ENCODE data around the gene DAB1. TPM values are rescaled to one million over a fixed set of nuclear protein-coding genes. Genes with fewer than 3 reads are reported as not detected.

Gene DAB1
- total RNA-seq, 6 experiments from 2014 or later: 0.76 to 1.9 (median 1.1) TPM

DNA sequence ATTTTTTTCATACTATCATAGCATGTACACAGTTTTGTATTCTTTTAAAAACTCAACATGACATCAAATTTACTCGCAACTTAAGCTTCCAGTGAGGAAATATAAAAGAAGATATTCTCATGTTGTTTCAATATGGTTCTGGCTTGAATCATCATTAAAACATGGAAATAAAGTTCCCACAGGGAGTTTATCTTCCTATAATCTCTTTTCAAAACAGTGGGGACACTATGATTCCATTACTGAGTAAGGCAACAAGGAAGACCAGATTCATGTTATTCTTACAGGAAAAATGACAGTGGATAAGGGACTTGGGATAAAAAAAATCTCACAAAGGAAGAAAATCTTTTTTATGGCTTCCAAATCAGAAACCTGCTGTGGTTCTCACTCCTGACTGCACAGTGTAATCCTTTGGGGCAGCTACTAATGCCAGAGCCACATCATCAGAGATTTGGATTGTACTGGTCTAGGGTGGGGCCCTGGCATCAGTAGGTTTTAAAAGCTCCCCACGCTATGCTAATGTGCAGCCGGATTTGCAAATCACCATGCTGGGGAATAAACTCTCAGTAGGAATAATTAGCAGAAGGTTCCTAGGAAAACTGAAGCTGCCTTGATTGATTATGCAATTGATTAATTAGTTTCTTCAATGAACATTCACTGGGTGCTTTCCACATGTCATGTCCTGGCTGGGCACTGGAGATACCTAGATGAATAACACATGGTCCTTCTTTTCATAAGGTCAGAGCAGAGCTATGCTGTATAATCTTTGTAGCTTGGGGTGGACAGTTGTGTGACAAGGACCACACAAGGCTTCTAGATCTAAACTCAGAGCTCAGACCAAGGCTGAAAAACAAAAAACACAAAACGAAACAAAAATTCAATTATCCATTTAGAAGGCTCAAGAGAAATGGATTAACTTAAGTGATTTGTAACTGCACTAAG lies 386.9 kb downstream of the DAB1 start:
- 82% methylated on average over 4 of the region's 4 CpGs for WGBS (ENCODE audit: insufficient coverage, low coverage, low lambda C conversion rate, missing lambda C conversion rate)
- intact Hi-C loops (cut with DNase I): no loop called here
- Histone ChIP-seq H3K4me3 (no peak overlapping the region), H3K27me3 (no peaks in the 10 kb centered on the region), H3K36me3 (no peaks in the 10 kb centered on the region), H3K4me1 (peaks cover 0 to 17% (median 0%) of the 10 kb centered on the region in 4 donors), H3K9me3 (no peaks in the 10 kb centered on the region), H3K27ac (no peak overlapping the region)
- no peak for DNase-seq
- no peak for TF ChIP-seq POLR2A (IDR thresholded peaks at IDR 0.05)
- TF ChIP-seq CTCF (IDR thresholded peaks at IDR 0.05): no peak
- ATAC-seq: no peak

DNA sequence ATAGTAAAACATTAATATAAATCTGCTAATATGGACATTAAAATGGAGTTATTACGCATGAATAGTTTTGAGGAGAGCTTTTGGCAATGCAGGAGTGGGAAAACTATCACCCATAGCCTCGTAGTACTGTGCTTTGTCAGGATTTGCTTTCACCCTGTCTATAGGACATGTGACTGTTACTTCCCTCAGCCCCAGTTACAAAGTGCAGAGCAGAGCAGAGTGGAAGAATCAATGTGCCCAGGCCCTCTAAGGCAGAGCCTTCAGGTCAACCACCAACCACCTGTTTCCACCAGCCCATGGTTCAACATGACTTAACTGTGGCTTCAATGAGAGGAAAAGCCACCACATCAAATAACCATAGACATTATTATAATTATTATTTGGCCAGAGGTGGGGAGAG lies 389.1 kb downstream of the DAB1 start:
- Histone ChIP-seq H3K4me1 (peaks cover 0 to 17% (median 0%) of the 10 kb centered on the region in 4 donors), H3K27me3 (no peaks in the 10 kb centered on the region), H3K9me3 (no peaks in the 10 kb centered on the region), H3K27ac (peak overlapping the region; percentile 75 to 85 (median 83)), H3K36me3 (no peaks in the 10 kb centered on the region), H3K4me3 (no peak overlapping the region)
- DNase-seq: peak in 1 of 3 donors; percentile 51
- ATAC-seq: peak; percentile 65 to 76 (median 71)
- WGBS (ENCODE audit: insufficient coverage, low coverage, low lambda C conversion rate, missing lambda C conversion rate): 54% methylated on average over 2 of the region's 2 CpGs
- intact Hi-C loops (cut with DNase I): no loop called here
- TF ChIP-seq CTCF (IDR thresholded peaks at IDR 0.05): no peak
- TF ChIP-seq POLR2A (IDR thresholded peaks at IDR 0.05): no peak

DNA sequence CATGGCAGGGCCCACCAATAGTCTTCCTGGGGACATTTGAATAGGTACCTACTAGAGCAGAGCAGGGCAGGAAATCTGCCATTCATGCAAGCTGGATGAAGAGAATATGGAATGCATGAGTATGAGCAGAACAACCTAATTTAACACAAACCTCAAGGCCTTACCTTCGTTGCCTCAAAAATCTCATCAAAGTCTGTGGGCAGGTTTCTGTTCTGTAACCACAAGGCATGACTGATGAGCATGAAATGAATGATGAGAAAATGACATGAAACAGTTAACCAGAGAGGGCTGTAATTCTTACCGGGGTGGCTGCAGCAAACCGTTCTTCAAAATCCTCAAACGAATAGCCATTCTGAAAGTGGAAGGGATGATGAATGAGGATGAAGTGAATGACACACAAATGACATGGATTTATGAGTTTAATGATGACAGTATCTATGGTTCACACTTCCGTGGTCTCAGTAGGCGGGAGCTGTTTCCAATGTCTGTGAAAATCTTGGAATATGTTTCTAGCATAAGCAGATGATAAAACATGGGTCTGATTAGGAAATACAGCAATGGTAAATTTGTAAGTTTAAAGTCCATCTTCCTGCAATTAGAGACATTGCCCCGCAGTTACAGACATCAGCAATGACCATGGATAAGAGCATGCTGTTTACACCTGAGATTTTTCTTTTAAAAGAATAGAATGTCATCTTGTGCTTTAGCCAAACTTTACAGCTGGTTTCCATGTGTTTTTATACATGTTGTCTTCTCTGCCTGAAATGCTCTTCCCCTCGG lies 390.4 kb downstream of the DAB1 start:
- 25% methylated on average over 8 of the region's 8 CpGs for whole genome bisulfite sequencing (ENCODE audit: insufficient coverage, low coverage, low lambda C conversion rate, missing lambda C conversion rate)
- ATAC-seq (peak; percentile 79 to 92 (median 82)), DNase-seq (peak in 1 of 3 donors; percentile 48)
- Histone ChIP-seq H3K27me3 (no peaks in the 10 kb centered on the region), H3K36me3 (no peaks in the 10 kb centered on the region), H3K9me3 (no peaks in the 10 kb centered on the region), H3K27ac (peak overlapping the region; percentile 75 to 85 (median 83)), H3K4me3 (peak overlapping the region in 1 of 3 donors; percentile 9), H3K4me1 (peaks cover 0 to 17% (median 0%) of the 10 kb centered on the region in 4 donors)
- TF ChIP-seq CTCF (IDR thresholded peaks at IDR 0.05) (no peak), POLR2A (IDR thresholded peaks at IDR 0.05) (peak; percentile 35)
- intact Hi-C loops (cut with DNase I): no loop called here

DNA sequence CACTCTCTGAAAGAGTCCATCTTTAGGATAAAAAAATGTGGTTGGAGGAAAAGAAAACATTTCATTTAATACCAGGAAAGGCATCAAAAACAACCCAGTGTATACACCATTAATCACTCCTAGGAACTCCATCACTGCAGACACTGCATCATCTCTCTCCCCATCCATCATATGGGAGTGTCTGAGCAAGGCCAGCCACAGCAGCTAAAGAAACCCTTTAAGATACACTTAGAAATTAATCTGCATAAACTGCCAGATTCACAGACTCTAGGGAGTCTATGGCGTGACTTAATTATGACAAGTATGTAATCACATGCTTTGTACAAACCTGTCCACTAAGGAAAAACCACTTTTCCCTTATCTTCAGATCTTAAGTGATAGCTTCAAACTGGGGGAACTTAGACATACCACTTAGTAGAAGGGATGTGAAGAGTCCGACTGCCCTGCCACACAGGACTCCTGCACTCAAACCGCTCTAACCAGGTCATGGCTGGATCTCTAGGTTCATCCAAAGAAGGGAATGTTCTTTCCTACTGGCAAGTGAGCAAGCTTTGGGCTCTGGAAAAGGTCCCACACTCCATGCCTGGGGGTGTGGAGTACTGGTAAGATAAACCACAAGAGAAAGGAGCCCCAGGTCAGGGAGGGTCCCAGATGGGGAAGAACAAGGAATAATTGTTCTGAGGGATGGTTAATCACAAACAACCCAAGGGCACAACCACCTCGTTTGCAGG lies 397.1 kb downstream of the DAB1 start:
- intact Hi-C loops (cut with DNase I): no loop called here
- H3K36me3 ChIP-seq: no peaks in the 10 kb centered on the region
- TF ChIP-seq CTCF (IDR thresholded peaks at IDR 0.05): no peak
- TF ChIP-seq POLR2A (IDR thresholded peaks at IDR 0.05): no peak
- H3K4me1 ChIP-seq: no peaks in the 10 kb centered on the region
- no peak overlapping the region for H3K4me3 ChIP-seq
- DNase-seq (peak in 1 of 3 donors; percentile 48), ATAC-seq (no peak)
- no peaks in the 10 kb centered on the region for H3K27me3 ChIP-seq
- no peaks in the 10 kb centered on the region for H3K9me3 ChIP-seq
- no peak overlapping the region for H3K27ac ChIP-seq
- 68% methylated on average over 4 of the region's 4 CpGs for WGBS (ENCODE audit: insufficient coverage, low coverage, low lambda C conversion rate, missing lambda C conversion rate)

Measured in right lobe of liver (tissue), 6 donors.